CD14-positive monocyte (primary cell): Measurements from ENCODE around the gene TENT5C. TPM values are rescaled to one million over a fixed set of nuclear protein-coding genes. Genes with fewer than 3 reads are reported as not detected.

ENCODE experiments used
- DNase-seq, 3 donors: peaks; one replicate each; pipeline ENCODE4 v3.0.0-alpha.2; 2011 to 2022
- H2AFZ ChIP-seq: 2 replicates; pipeline ENCODE4 v1.6.0; 2012; ENCODE audit warnings: mild to moderate bottlenecking, low read depth, low read length, inconsistent platforms; ENCODE audit not compliant: insufficient read depth, poor library complexity, severe bottlenecking
- H3K27ac ChIP-seq, 2 donors: 1 replicate in 1 of 2; 2 replicates in 1 of 2; pipeline ENCODE4 v1.5.1; 2012 to 2013; ENCODE audit warnings: low read length in 2 of 2, control low read depth in 1 of 2, inconsistent platforms in 1 of 2, low read depth in 1 of 2, mild to moderate bottlenecking in 1 of 2
- H3K27me3 ChIP-seq, 2 donors: one replicate each; pipeline versions ENCODE4 v1.6.0 to v1.6.1; 2011 to 2013; ENCODE audit warnings: low read length in 2 of 2; ENCODE audit not compliant: control insufficient read depth in 2 of 2, insufficient read depth in 2 of 2
- H3K36me3 ChIP-seq, 2 donors: replicated peaks in 1 of 2; 1 replicate in 1 of 2; 2 replicates in 1 of 2; pipeline versions ENCODE4 v1.5.1 to v1.6.1; 2012 to 2013; ENCODE audit warnings: low read length in 2 of 2, control low read depth in 1 of 2, inconsistent platforms in 1 of 2, mild to moderate bottlenecking in 1 of 2; ENCODE audit not compliant: insufficient read depth in 2 of 2, control insufficient read depth in 1 of 2
- H3K4me1 ChIP-seq, 2 donors: 1 replicate in 1 of 2; 2 replicates in 1 of 2; pipeline versions ENCODE4 v1.5.1 to v1.6.1; 2012 to 2013; ENCODE audit warnings: low read length in 2 of 2, control low read depth in 1 of 2, inconsistent platforms in 1 of 2, mild to moderate bottlenecking in 1 of 2, moderate library complexity in 1 of 2; ENCODE audit not compliant: insufficient read depth in 2 of 2, control insufficient read depth in 1 of 2
- H3K4me2 ChIP-seq: replicated peaks from 2 replicates; pipeline ENCODE3; 2012; ENCODE audit warnings: low read length, moderate library complexity, mild to moderate bottlenecking; ENCODE audit not compliant: poor library complexity, severe bottlenecking; ENCODE audit errors: extremely low read depth
- H3K4me3 ChIP-seq, 3 experiments: fragments of 200-600 bp in 1 of 3; sonication (generic) in 1 of 3; replicated peaks in 1 of 3; 1 replicate in 2 of 3; 2 replicates in 1 of 3; pipeline ENCODE4 v1.5.1; 2011 to 2013; ENCODE audit warnings: low read length in 3 of 3, mild to moderate bottlenecking in 3 of 3, control low read depth in 2 of 3, low read depth in 2 of 3, inconsistent platforms in 1 of 3, moderate library complexity in 1 of 3
- H3K79me2 ChIP-seq: 2 replicates; pipeline ENCODE4 v1.6.0; 2012; ENCODE audit warnings: mild to moderate bottlenecking, control low read depth, inconsistent platforms, low read length, moderate library complexity; ENCODE audit not compliant: insufficient read depth
- H3K9ac ChIP-seq: 2 replicates; pipeline ENCODE4 v1.6.0; 2017; ENCODE audit warnings: low read length, mild to moderate bottlenecking; ENCODE audit not compliant: insufficient read depth, poor library complexity, severe bottlenecking
- H3K9me3 ChIP-seq, 2 donors: replicated peaks in 1 of 2; 1 replicate in 1 of 2; 2 replicates in 1 of 2; pipeline versions ENCODE4 v1.5.1 to v1.6.1; 2012 to 2013; ENCODE audit warnings: low read length in 2 of 2, control low read depth in 1 of 2; ENCODE audit not compliant: control insufficient read depth in 1 of 2, insufficient read depth in 1 of 2
- H4K20me1 ChIP-seq: 2 replicates; pipeline ENCODE4 v1.6.0; 2012; ENCODE audit warnings: mild to moderate bottlenecking, low read length, control low read depth, moderate library complexity; ENCODE audit not compliant: insufficient read depth
- H3K27ac Mint-ChIP-seq, 7 donors: one replicate each; pipeline ENCODE4 v1.8.0; 2020; ENCODE audit warnings: mild to moderate bottlenecking in 7 of 7, mixed read lengths in 7 of 7, moderate library complexity in 6 of 7, inconsistent platforms in 2 of 7
- H3K27me3 Mint-ChIP-seq, 3 donors: one replicate each; pipeline ENCODE4 v1.8.0; 2021 to 2022; ENCODE audit warnings: low read depth in 3 of 3, mild to moderate bottlenecking in 3 of 3, mixed read lengths in 3 of 3, moderate library complexity in 3 of 3, inconsistent platforms in 1 of 3
- H3K36me3 Mint-ChIP-seq, 2 donors: one replicate each; pipeline ENCODE4 v1.8.0; 2020; ENCODE audit warnings: mixed read lengths in 2 of 2, inconsistent platforms in 1 of 2, mild to moderate bottlenecking in 1 of 2
- H3K4me1 Mint-ChIP-seq: one replicate; pipeline ENCODE4 v1.8.0; 2020; ENCODE audit warnings: mild to moderate bottlenecking, mixed read lengths
- H3K4me3 Mint-ChIP-seq, 2 donors: one replicate each; pipeline ENCODE4 v1.8.0; 2020; ENCODE audit warnings: mild to moderate bottlenecking in 2 of 2, mixed read lengths in 2 of 2, moderate library complexity in 1 of 2
- H3K9me3 Mint-ChIP-seq, 7 donors: one replicate each; pipeline ENCODE4 v1.8.0; 2020 to 2022; ENCODE audit warnings: mixed read lengths in 7 of 7, mild to moderate bottlenecking in 6 of 7, moderate library complexity in 6 of 7, inconsistent platforms in 2 of 7
- CTCF ChIP-seq: fragments of 200-600 bp; IDR thresholded peaks from one replicate; pipeline ENCODE4 v1.8.0; 2022; ENCODE audit warnings: antibody characterized with exemption, mild to moderate bottlenecking
- WGBS: methylation state at CpG from one replicate; pipeline ENCODE4 v1.1.5; 2013; ENCODE audit warnings: missing lambda C conversion rate; ENCODE audit not compliant: insufficient coverage; 5-methylcytosine and 5-hydroxymethylcytosine counted together
- intact Hi-C, 2 donors: fragments of 100-400 bp; cut with micrococcal nuclease; formaldehyde crosslinking; loops; one replicate each; pipeline versions ENCODE4 v1.15.0 to v1.15.1; 2023
- polyA plus RNA-seq, 3 donors: library from polyadenylated mRNA; depleted of rRNA in 1 of 3; unstranded in 2 of 3; stranded (reverse) in 1 of 3; fragments of 300-500 nt in 2 of 3; fragments of >200 nt in 1 of 3; fragmentation: Illumina TruSeq in 2 of 3; gene quantifications; 1 replicate in 2 of 3; 2 replicates in 1 of 3; pipeline ENCODE4 v1.2.3, GENCODE V29; 2012 to 2021

Gene TENT5C
- polyA plus RNA-seq, 3 donors = 0.17 to 0.69 (median 0.27) TPM

- H3K27me3 ChIP-seq = no peaks in the 10 kb centered on the region
- H3K9me3 ChIP-seq = peaks cover 0 to 2% of the 10 kb centered on the region in 2 donors
- Mint-ChIP-seq H3K27me3 (peaks cover 0 to 1% (median 0%) of the 10 kb centered on the region in 3 donors), H3K36me3 (no peaks in the 10 kb centered on the region), H3K9me3 (peaks cover 0 to 8% (median 3%) of the 10 kb centered on the region in 7 donors), H3K4me1 (peaks cover 18% of the 10 kb centered on the region), H3K27ac (peak overlapping the region in 1 of 7 donors; percentile 77), H3K4me3 (no peak overlapping the region)
- no peaks in the 10 kb centered on the region for H3K79me2 ChIP-seq
- TF ChIP-seq CTCF = no peak
- no peaks in the 10 kb centered on the region for H4K20me1 ChIP-seq
- H3K4me1 ChIP-seq = peaks cover 7 to 8% of the 10 kb centered on the region in 2 donors
- DNase-seq = no peak
- H3K4me2 ChIP-seq = no peak overlapping the region
- no peak overlapping the region for H2AFZ ChIP-seq
- intact Hi-C loops = no loop called here
- no peak overlapping the region for H3K27ac ChIP-seq
- H3K36me3 ChIP-seq = no peaks in the 10 kb centered on the region
- H3K9ac ChIP-seq = no peak overlapping the region
- 95% methylated on average over 2 of the region's 2 CpGs for WGBS
- H3K4me3 ChIP-seq = no peak overlapping the region
Observed at GRCh38 chr1:117561071-117561470, 44.8 kb upstream of the TENT5C start.

DNA sequence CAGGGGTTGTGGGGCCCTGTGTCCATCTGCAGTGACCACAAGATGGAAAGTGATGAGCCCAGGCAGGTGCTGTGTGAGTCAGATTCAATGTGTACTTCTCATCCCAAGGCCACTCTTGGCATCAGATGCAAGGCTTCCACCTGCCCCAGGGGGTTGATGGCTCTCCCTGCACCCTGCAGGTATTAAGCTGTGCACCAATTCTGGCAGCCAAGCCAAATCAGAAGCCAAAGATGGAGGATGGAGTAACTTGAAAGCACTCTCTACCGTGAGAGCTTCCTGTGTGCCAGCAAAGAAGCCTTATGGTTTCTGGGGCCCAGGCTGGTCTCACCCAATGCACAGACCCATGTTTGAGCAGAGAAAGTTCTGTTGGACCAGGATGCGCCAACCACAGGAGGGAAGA is 44.3 kb upstream of the TENT5C start:
- Histone ChIP-seq H3K9ac (no peak overlapping the region), H3K27ac (no peak overlapping the region), H3K4me3 (no peak overlapping the region), H3K9me3 (peaks cover 0 to 2% of the 10 kb centered on the region in 2 donors), H3K79me2 (no peaks in the 10 kb centered on the region), H3K36me3 (no peaks in the 10 kb centered on the region), H3K4me1 (peaks cover 7 to 8% of the 10 kb centered on the region in 2 donors), H3K4me2 (no peak overlapping the region), H4K20me1 (no peaks in the 10 kb centered on the region), H3K27me3 (no peaks in the 10 kb centered on the region), H2AFZ (no peak overlapping the region)
- Mint-ChIP-seq H3K27me3 (peaks cover 0 to 2% (median 0%) of the 10 kb centered on the region in 3 donors), H3K4me3 (no peak overlapping the region), H3K4me1 (peaks cover 13% of the 10 kb centered on the region), H3K36me3 (no peaks in the 10 kb centered on the region), H3K27ac (peak overlapping the region in 1 of 7 donors; percentile 73), H3K9me3 (peaks cover 0 to 8% (median 3%) of the 10 kb centered on the region in 7 donors)
- intact Hi-C loops = no loop called here
- WGBS = 89% methylated on average over 1 of the region's 2 CpGs
- TF ChIP-seq CTCF = no peak
- DNase-seq = no peak
